NCI-H526 (cell line): Measurements from ENCODE around the gene EXOSC7.

ENCODE experiments used
- DNase-seq, 2 experiments: peaks; one replicate each; lab custom pipeline; 2025; lab: John Stamatoyannopoulos, UW

EXOSC7 gene

DNA sequence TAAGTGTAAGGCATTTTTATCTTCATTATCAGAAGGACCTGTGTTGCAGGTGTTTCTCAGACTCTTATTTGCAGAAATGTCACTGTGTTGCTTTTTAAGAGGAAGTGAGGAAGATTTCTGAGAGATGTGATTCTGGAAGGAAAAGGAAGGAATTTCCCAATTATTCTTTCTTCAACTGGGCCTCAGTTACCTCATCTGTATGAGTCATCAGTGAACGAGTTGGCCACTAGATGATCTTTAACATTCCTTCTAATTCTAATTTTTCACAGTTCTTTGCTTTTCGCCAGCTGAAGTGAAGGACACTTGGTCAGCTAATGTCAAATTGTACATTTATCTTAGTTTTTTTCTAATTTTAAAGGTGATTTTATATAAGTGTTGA lies 79.0 kb downstream of the EXOSC7 start:
- DNase-seq: no peak

DNA sequence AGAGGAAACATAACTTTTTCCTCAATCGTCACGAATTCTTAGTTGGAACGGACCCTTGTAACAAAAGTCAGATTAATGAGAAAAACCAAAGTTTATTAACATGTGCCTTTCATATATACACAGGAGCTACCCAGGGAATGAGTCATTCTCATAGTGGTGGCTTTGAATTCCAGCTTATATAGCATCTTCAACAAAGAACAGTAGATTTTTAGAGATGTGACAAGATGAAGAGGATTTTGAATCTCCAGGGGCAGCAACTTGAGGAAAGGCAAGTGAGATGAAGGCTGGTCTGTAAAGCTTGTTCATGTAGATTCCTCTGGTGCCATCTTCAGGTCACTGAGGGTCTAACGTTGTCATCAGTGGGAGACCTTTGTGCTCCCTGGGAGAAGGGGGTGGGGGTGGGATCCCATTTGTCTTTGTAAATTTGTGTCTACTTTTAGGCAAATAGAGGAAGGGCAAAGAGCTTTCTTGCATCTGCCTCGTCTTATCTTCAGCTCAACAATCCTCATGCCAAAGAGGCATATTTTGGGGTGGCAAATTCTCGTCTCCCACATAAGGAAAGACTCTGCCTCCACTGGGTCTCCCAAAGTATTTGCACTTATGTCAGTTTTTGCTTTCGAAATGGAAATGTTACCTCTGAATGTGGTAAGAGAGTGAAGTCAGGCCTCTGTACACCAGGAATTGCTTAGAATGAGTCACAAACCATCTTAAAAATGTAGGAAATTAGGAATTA lies 79.5 kb downstream of the EXOSC7 start:
- peak in 1 of 2 experiments; percentile 18 for DNase-seq

GRCh38 chr3:45056608-45057301 lies 80.7 kb downstream of the EXOSC7 start:
- DNase-seq: no peak

DNA sequence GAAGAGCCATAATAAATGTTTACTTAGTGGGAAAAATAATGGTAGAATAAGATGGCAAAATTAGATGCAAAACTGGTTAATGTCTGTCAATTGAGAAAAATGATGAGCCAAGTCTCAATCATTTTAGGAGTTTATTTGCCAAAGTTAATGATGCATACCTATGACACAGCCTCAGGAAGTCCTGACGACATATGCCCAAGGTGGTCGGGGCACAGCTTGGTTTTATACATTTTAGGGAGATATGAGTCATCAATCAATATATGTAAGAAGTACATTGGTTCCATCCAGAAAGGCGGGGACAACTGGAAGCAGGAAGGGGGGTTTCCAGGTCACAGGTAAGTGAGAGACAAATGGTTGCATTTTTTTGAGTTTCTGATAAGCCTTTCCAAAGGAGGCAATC lies 81.5 kb downstream of the EXOSC7 start:
- DNase-seq: no peak

DNA sequence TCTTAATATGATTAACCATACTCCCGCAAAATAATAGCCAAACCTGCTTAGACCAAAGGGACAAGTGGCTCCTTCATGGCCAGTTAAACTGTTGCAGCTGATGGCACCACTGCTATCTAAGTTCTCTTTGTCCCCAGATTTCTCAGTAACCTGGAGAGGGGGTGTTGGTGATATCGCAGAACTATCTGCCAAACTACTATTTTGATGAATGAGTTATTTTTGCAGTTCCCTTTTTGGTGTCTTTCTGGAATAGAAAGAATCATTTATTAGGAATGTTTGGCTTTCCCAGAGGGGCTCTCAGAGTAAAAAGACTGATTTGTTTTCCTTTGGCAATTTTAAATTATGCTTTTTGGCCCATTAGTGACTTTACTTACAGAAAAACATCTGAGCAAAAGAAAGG lies 83.1 kb downstream of the EXOSC7 start:
- no peak for DNase-seq

- no peak for DNase-seq
These were observed 84.3 kb downstream of the EXOSC7 start for GRCh38 chr3:45060165-45060892.
